ENCODE data around the gene PRKACA. TPM values are rescaled to one million over a fixed set of nuclear protein-coding genes. Genes with fewer than 3 reads are reported as not detected.
"Not testable (repeated sequence)": the region's sequence is repeated elsewhere in the genome, so short reads cannot be mapped to it uniquely, and the experiment has no call there.

PRKACA gene
- polyA plus RNA-seq, 3 donors from 2014 or later = 0.64 to 1.7 (median 1.4) TPM

- Mint-ChIP-seq H3K36me3 (peaks cover 0 to 4% (median 0%) of the 10 kb centered on the region in 3 donors), H3K9me3 (no peaks in the 10 kb centered on the region), H3K4me3 (no peak overlapping the region), H3K27ac (no peak overlapping the region), H3K27me3 (ENCODE audit: low read depth in 3 of 3) (no peaks in the 10 kb centered on the region), H3K4me1 (peaks cover 0 to 5% of the 10 kb centered on the region in 2 donors)
- DNase-seq = no peak
These were observed 37.8 kb upstream of the PRKACA start for GRCh38 chr19:14155371-14155770.

GRCh38 chr19:14152713-14153112 lies 35.2 kb upstream of the PRKACA start:
- no peaks in the 10 kb centered on the region for H3K27me3 Mint-ChIP-seq (ENCODE audit: low read depth in 3 of 3)
- H3K9me3 Mint-ChIP-seq = no peaks in the 10 kb centered on the region
- DNase-seq = no peak
- H3K4me1 Mint-ChIP-seq = peaks cover 24 to 30% of the 10 kb centered on the region in 2 donors
- no peak overlapping the region for H3K4me3 Mint-ChIP-seq
- peaks cover 0 to 4% (median 0%) of the 10 kb centered on the region in 3 donors for H3K36me3 Mint-ChIP-seq
- peak overlapping the region; percentile 9 to 82 (median 39) for H3K27ac Mint-ChIP-seq

- peak overlapping the region in 1 of 5 donors; percentile 21 for H3K4me3 Mint-ChIP-seq
- peaks cover 26 to 30% of the 10 kb centered on the region in 2 donors for H3K4me1 Mint-ChIP-seq
These were observed 33.5 kb upstream of the PRKACA start for GRCh38 chr19:14150770-14151661.

GRCh38 chr19:14150041-14150769 lies 32.6 kb upstream of the PRKACA start:
- DNase-seq = no peak

More at GRCh38 chr19:14150770-14151661, 33.5 kb upstream of the PRKACA start:
- peak overlapping the region in 3 of 6 donors; percentile 8 to 96 (median 96) for H3K27ac Mint-ChIP-seq
- H3K27me3 Mint-ChIP-seq (ENCODE audit: low read depth in 3 of 3) = no peaks in the 10 kb centered on the region
- no peak for DNase-seq
- H3K9me3 Mint-ChIP-seq = no peaks in the 10 kb centered on the region
- H3K36me3 Mint-ChIP-seq = peaks cover 0 to 4% (median 0%) of the 10 kb centered on the region in 3 donors

GRCh38 chr19:14149509-14149994 lies 32.0 kb upstream of the PRKACA start:
- Mint-ChIP-seq H3K27me3 (ENCODE audit: low read depth in 3 of 3) (peaks cover 0 to 2% (median 0%) of the 10 kb centered on the region in 3 donors), H3K9me3 (no peaks in the 10 kb centered on the region), H3K36me3 (peaks cover 0 to 4% (median 0%) of the 10 kb centered on the region in 3 donors), H3K27ac (peak overlapping the region; percentile 92 to 99 (median 96)), H3K4me1 (peaks cover 26 to 30% of the 10 kb centered on the region in 2 donors), H3K4me3 (peak overlapping the region; percentile 78 to 89 (median 83))
- DNase-seq = peak; percentile 57 to 66 (median 63)

More at GRCh38 chr19:14150041-14150769, 32.6 kb upstream of the PRKACA start:
- Mint-ChIP-seq H3K27ac (peak overlapping the region; percentile 92 to 99 (median 96)), H3K27me3 (ENCODE audit: low read depth in 3 of 3) (peaks cover 0 to 2% (median 0%) of the 10 kb centered on the region in 3 donors), H3K36me3 (peaks cover 0 to 4% (median 0%) of the 10 kb centered on the region in 3 donors), H3K4me3 (peak overlapping the region; percentile 78 to 89 (median 83)), H3K9me3 (no peaks in the 10 kb centered on the region), H3K4me1 (peaks cover 26 to 30% of the 10 kb centered on the region in 2 donors)

- peak overlapping the region; percentile 92 to 99 (median 96) for H3K27ac Mint-ChIP-seq
- DNase-seq = no peak
- peaks cover 0 to 4% (median 0%) of the 10 kb centered on the region in 3 donors for H3K36me3 Mint-ChIP-seq
- peaks cover 0 to 2% (median 0%) of the 10 kb centered on the region in 3 donors for H3K27me3 Mint-ChIP-seq (ENCODE audit: low read depth in 3 of 3)
- H3K9me3 Mint-ChIP-seq = no peaks in the 10 kb centered on the region
- H3K4me3 Mint-ChIP-seq = peak overlapping the region; percentile 78 to 89 (median 83)
- peaks cover 26 to 30% of the 10 kb centered on the region in 2 donors for H3K4me1 Mint-ChIP-seq
These were observed 31.3 kb upstream of the PRKACA start for GRCh38 chr19:14148751-14149410.

GRCh38 chr19:14147797-14148605 lies 30.4 kb upstream of the PRKACA start:
- Mint-ChIP-seq H3K4me3 (peak overlapping the region; percentile 63 to 78 (median 69)), H3K27ac (peak overlapping the region; percentile 92 to 99 (median 96)), H3K36me3 (peaks cover 0 to under 1% (median 0%) of the 10 kb centered on the region in 3 donors), H3K4me1 (peaks cover 26 to 30% of the 10 kb centered on the region in 2 donors), H3K9me3 (no peaks in the 10 kb centered on the region), H3K27me3 (ENCODE audit: low read depth in 3 of 3) (peaks cover 0 to 2% (median 0%) of the 10 kb centered on the region in 3 donors)
- peak; percentile 58 to 66 (median 66) for DNase-seq

GRCh38 chr19:14146789-14147216 lies 29.2 kb upstream of the PRKACA start:
- peak overlapping the region in 2 of 6 donors; percentile 16 to 67 for H3K27ac Mint-ChIP-seq
- H3K36me3 Mint-ChIP-seq = no peaks in the 10 kb centered on the region
- H3K27me3 Mint-ChIP-seq (ENCODE audit: low read depth in 3 of 3) = peaks cover 0 to 2% (median 0%) of the 10 kb centered on the region in 3 donors

GRCh38 chr19:14146169-14146568 lies 28.6 kb upstream of the PRKACA start:
- H3K9me3 Mint-ChIP-seq; H3K27me3 Mint-ChIP-seq (ENCODE audit: low read depth in 3 of 3); H3K36me3 Mint-ChIP-seq; DNase-seq; H3K4me3 Mint-ChIP-seq: not testable (repeated sequence)
- peaks cover 32 to 38% of the 10 kb centered on the region in 2 donors for H3K4me1 Mint-ChIP-seq
- peak overlapping the region in 2 of 6 donors; percentile 16 to 71 for H3K27ac Mint-ChIP-seq

More at GRCh38 chr19:14146789-14147216, 29.2 kb upstream of the PRKACA start:
- H3K4me1 Mint-ChIP-seq = peaks cover 35 to 37% of the 10 kb centered on the region in 2 donors
- H3K4me3 Mint-ChIP-seq = no peak overlapping the region
- H3K9me3 Mint-ChIP-seq = no peaks in the 10 kb centered on the region
- no peak for DNase-seq

GRCh38 chr19:14145381-14145780 lies 27.8 kb upstream of the PRKACA start:
- H3K9me3 Mint-ChIP-seq = no peaks in the 10 kb centered on the region
- H3K27me3 Mint-ChIP-seq (ENCODE audit: low read depth in 3 of 3) = peaks cover 0 to 2% (median 0%) of the 10 kb centered on the region in 3 donors

GRCh38 chr19:14142262-14143190 lies 25.0 kb upstream of the PRKACA start:
- H3K27me3 Mint-ChIP-seq (ENCODE audit: low read depth in 3 of 3) = peaks cover 0 to 5% (median 0%) of the 10 kb centered on the region in 3 donors
- H3K9me3 Mint-ChIP-seq = no peaks in the 10 kb centered on the region
- H3K4me1 Mint-ChIP-seq = peaks cover 11 to 23% of the 10 kb centered on the region in 2 donors
- H3K4me3 Mint-ChIP-seq = no peak overlapping the region
- H3K27ac Mint-ChIP-seq = peak overlapping the region in 1 of 6 donors; percentile 14
- peaks cover 0 to 4% (median 0%) of the 10 kb centered on the region in 3 donors for H3K36me3 Mint-ChIP-seq
- DNase-seq = no peak

More at GRCh38 chr19:14145381-14145780, 27.8 kb upstream of the PRKACA start:
- no peaks in the 10 kb centered on the region for H3K36me3 Mint-ChIP-seq
- no peak overlapping the region for H3K4me3 Mint-ChIP-seq
- peak overlapping the region in 3 of 6 donors; percentile 61 to 71 (median 64) for H3K27ac Mint-ChIP-seq
- peaks cover 30 to 38% of the 10 kb centered on the region in 2 donors for H3K4me1 Mint-ChIP-seq
- no peak for DNase-seq

Measured in immature natural killer cell (primary cell).